ENCODE measurements around the gene LCP2. TPM values are rescaled to one million over a fixed set of nuclear protein-coding genes. Genes with fewer than 3 reads are reported as not detected.

Gene LCP2
- total RNA-seq, 1 experiment from 2014 or later: not detected

DNA sequence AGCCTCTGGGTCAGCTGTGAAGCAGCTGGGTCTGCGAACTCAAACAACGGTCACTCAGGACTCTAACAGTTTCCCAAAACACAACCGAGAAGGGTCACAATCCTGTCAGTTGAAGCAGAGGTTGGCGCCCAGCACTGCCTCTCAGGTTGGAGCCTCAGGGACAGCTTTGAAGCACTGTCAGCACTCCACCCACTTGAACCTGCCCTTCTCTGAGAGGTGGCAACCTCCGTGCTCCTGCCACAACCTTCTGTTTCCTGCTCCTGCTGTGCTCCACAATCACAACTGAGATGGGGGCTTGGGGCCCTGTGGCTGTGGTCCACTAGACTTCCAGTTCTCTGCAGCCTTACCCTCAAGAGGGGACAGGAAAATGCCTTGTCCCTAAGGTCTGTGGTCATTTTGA, 21.7 kb upstream of the LCP2 start:
- Histone ChIP-seq H3K9me2 (replicated peaks; ENCODE audit: low read length) (no peaks in the 10 kb centered on the region), H3K9me3 (ENCODE audit: low read length) (no peaks in the 10 kb centered on the region), H3K9ac (ENCODE audit: low read length) (no peak overlapping the region), H3K4me2 (ENCODE audit: low read length) (no peak overlapping the region), H3K27me3 (ENCODE audit: low read length) (peaks cover 47% of the 10 kb centered on the region), H3K4me1 (ENCODE audit: insufficient read depth, low read length) (no peaks in the 10 kb centered on the region), H3K4me3 (ENCODE audit: low read length) (no peak overlapping the region), H4K20me1 (ENCODE audit: low read length) (no peaks in the 10 kb centered on the region), H3K36me3 (ENCODE audit: low read depth, low read length) (no peaks in the 10 kb centered on the region), H2AFZ (ENCODE audit: low read length) (no peak overlapping the region), H3K27ac (ENCODE audit: low read length) (no peak overlapping the region), H3F3A (ENCODE audit: low read length, unreplicated experiment) (no peaks in the 10 kb centered on the region), H3K79me2 (ENCODE audit: low read length) (no peaks in the 10 kb centered on the region)
- ATAC-seq (no peak), DNase-seq (no peak)
- BruUV-seq (replicated peaks): no TSS peak
- ChIA-PET POLR2A (ENCODE audit: unreplicated experiment) (no interaction called here), CTCF (no interaction called here)
- TF ChIP-seq, protein P1, sequence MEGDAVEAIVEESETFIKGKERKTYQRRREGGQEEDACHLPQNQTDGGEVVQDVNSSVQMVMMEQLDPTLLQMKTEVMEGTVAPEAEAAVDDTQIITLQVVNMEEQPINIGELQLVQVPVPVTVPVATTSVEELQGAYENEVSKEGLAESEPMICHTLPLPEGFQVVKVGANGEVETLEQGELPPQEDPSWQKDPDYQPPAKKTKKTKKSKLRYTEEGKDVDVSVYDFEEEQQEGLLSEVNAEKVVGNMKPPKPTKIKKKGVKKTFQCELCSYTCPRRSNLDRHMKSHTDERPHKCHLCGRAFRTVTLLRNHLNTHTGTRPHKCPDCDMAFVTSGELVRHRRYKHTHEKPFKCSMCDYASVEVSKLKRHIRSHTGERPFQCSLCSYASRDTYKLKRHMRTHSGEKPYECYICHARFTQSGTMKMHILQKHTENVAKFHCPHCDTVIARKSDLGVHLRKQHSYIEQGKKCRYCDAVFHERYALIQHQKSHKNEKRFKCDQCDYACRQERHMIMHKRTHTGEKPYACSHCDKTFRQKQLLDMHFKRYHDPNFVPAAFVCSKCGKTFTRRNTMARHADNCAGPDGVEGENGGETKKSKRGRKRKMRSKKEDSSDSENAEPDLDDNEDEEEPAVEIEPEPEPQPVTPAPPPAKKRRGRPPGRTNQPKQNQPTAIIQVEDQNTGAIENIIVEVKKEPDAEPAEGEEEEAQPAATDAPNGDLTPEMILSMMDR (conservative IDR thresholded peaks at IDR 0.05; ENCODE audit: low read depth, low read length): no peak
- TF ChIP-seq EZH2phosphoT487 (IDR thresholded peaks at IDR 0.05; ENCODE audit: borderline replicate concordance, low read length) (no peak), EZH2 (IDR thresholded peaks at IDR 0.05; ENCODE audit: low read length, unreplicated experiment) (no peak)
- intact Hi-C loops (cut with micrococcal nuclease): no loop called here

DNA sequence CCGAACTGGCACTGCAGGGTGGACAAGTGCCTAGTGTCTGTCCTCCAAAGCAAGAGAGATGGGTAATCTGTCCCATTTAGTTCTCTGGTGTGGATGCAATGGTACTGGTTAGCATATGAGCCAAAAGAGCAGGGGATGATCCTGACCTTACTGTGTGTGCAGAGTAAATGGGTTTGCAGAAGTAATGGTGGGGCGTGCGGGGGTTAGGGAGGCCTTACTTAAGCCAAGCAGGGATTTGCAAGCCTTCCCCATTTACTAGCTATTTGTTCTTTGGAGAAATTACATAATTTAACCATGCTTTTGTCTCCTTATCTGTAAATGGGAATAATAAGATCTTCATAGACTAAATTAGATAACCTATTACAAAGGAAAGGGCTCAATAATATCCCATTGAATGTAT, 19.9 kb upstream of the LCP2 start:
- no peak overlapping the region for H3K9ac ChIP-seq (ENCODE audit: low read length)
- no peak overlapping the region for H3K4me3 ChIP-seq (ENCODE audit: low read length)
- no peaks in the 10 kb centered on the region for H3K9me2 ChIP-seq (replicated peaks; ENCODE audit: low read length)
- ChIA-PET POLR2A (ENCODE audit: unreplicated experiment) (no interaction called here), CTCF (no interaction called here)
- no peak overlapping the region for H3K27ac ChIP-seq (ENCODE audit: low read length)
- DNase-seq (no peak), ATAC-seq (no peak)
- H3K36me3 ChIP-seq (ENCODE audit: low read depth, low read length): no peaks in the 10 kb centered on the region
- H3K79me2 ChIP-seq (ENCODE audit: low read length): no peaks in the 10 kb centered on the region
- H3K27me3 ChIP-seq (ENCODE audit: low read length): peaks cover 58% of the 10 kb centered on the region
- H3K4me2 ChIP-seq (ENCODE audit: low read length): no peak overlapping the region
- no peaks in the 10 kb centered on the region for H3K4me1 ChIP-seq (ENCODE audit: insufficient read depth, low read length)
- BruUV-seq (replicated peaks): no TSS peak
- no peaks in the 10 kb centered on the region for H3K9me3 ChIP-seq (ENCODE audit: low read length)
- no peaks in the 10 kb centered on the region for H4K20me1 ChIP-seq (ENCODE audit: low read length)
- no peak overlapping the region for H2AFZ ChIP-seq (ENCODE audit: low read length)
- TF ChIP-seq EZH2 (IDR thresholded peaks at IDR 0.05; ENCODE audit: low read length, unreplicated experiment): no peak
- TF ChIP-seq, protein P1 (conservative IDR thresholded peaks at IDR 0.05; ENCODE audit: low read depth, low read length): no peak
- TF ChIP-seq EZH2phosphoT487 (IDR thresholded peaks at IDR 0.05; ENCODE audit: borderline replicate concordance, low read length): no peak
- intact Hi-C loops (cut with micrococcal nuclease): no loop called here
- no peaks in the 10 kb centered on the region for H3F3A ChIP-seq (ENCODE audit: low read length, unreplicated experiment)

DNA sequence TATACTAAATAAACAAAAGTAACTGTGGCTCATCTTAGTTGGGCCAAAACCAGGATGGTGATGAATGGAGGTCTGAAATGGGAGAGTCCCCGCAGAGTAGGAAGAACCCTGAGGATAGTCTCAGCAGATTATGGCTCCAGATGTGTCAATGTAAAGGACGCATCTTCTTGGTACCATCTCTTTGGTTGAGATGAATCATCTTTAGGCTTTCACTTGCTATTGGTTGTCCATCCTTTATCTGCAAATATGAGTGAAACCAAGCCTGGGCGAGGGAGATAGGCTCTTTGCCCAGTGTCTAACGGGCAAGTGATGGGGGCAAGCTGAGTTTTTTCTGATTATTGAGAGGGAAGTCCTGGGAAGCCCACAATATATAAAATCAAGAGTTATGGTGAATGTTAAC, 19.4 kb upstream of the LCP2 start:
- peaks cover 60% of the 10 kb centered on the region for H3K27me3 ChIP-seq (ENCODE audit: low read length)
- intact Hi-C loops (cut with micrococcal nuclease): no loop called here
- no peak overlapping the region for H3K4me3 ChIP-seq (ENCODE audit: low read length)
- no peak overlapping the region for H3K4me2 ChIP-seq (ENCODE audit: low read length)
- no peaks in the 10 kb centered on the region for H3K9me3 ChIP-seq (ENCODE audit: low read length)
- POLR2A ChIA-PET (ENCODE audit: unreplicated experiment): no interaction called here
- H3K9ac ChIP-seq (ENCODE audit: low read length): no peak overlapping the region
- H2AFZ ChIP-seq (ENCODE audit: low read length): no peak overlapping the region
- ATAC-seq (no peak), DNase-seq (no peak)
- no peaks in the 10 kb centered on the region for H3K4me1 ChIP-seq (ENCODE audit: insufficient read depth, low read length)
- BruUV-seq (replicated peaks): no TSS peak
- H3F3A ChIP-seq (ENCODE audit: low read length, unreplicated experiment): no peaks in the 10 kb centered on the region
- no peaks in the 10 kb centered on the region for H3K79me2 ChIP-seq (ENCODE audit: low read length)
- no peak overlapping the region for H3K27ac ChIP-seq (ENCODE audit: low read length)
- H3K36me3 ChIP-seq (ENCODE audit: low read depth, low read length): no peaks in the 10 kb centered on the region
- no peaks in the 10 kb centered on the region for H4K20me1 ChIP-seq (ENCODE audit: low read length)
- H3K9me2 ChIP-seq (replicated peaks; ENCODE audit: low read length): no peaks in the 10 kb centered on the region
- TF ChIP-seq EZH2 (IDR thresholded peaks at IDR 0.05; ENCODE audit: low read length, unreplicated experiment) (no peak), EZH2phosphoT487 (IDR thresholded peaks at IDR 0.05; ENCODE audit: borderline replicate concordance, low read length) (no peak)
- TF ChIP-seq, protein P1 (conservative IDR thresholded peaks at IDR 0.05; ENCODE audit: low read depth, low read length): no peak
- CTCF ChIA-PET: no interaction called here
